ENCODE results near the gene EDN2. TPM values are rescaled to one million over a fixed set of nuclear protein-coding genes. Genes with fewer than 3 reads are reported as not detected.

EDN2 gene
- total and polyA plus RNA-seq, 8 donors = 1.5 to 71.8 (median 2.5) TPM; not detected in 3

- no peak for DNase-seq
- Histone ChIP-seq H3K27me3 (peaks cover 0 to 10% (median 0%) of the 10 kb centered on the region in 3 donors), H3K4me1 (peaks cover 32 to 45% (median 37%) of the 10 kb centered on the region in 4 donors), H3K4me3 (no peak overlapping the region), H3K27ac (peak overlapping the region in 2 of 5 donors; percentile 6 to 92), H3K36me3 (no peaks in the 10 kb centered on the region), H3K9me3 (no peaks in the 10 kb centered on the region)
- intact Hi-C loops (cut with DNase I; ENCODE audit: low total_unique reads) = no loop called here
- 79 to 93% (median 88%) methylated on average over 13 to 17 of the region's 17 CpGs for WGBS, 5 donors
- TF ChIP-seq CTCF (IDR thresholded peaks at IDR 0.05) = no peak
- TF ChIP-seq EP300 (IDR thresholded peaks at IDR 0.05) = no peak
- no peak for TF ChIP-seq POLR2A (IDR thresholded peaks at IDR 0.05)
- no peak for TF ChIP-seq POLR2AphosphoS5 (IDR thresholded peaks at IDR 0.05)
Observed at GRCh38 chr1:41494351-41495209, 10.1 kb upstream of the EDN2 start.

GRCh38 chr1:41493626-41494350 lies 9.3 kb upstream of the EDN2 start:
- H3K36me3 ChIP-seq = no peaks in the 10 kb centered on the region
- H3K4me1 ChIP-seq = peaks cover 24 to 37% (median 30%) of the 10 kb centered on the region in 4 donors
- H3K4me3 ChIP-seq = no peak overlapping the region
- no peaks in the 10 kb centered on the region for H3K9me3 ChIP-seq
- DNase-seq = no peak
- TF ChIP-seq EP300 (IDR thresholded peaks at IDR 0.05) = no peak
- no peak for TF ChIP-seq CTCF (IDR thresholded peaks at IDR 0.05)
- TF ChIP-seq POLR2A (IDR thresholded peaks at IDR 0.05) = no peak
- TF ChIP-seq POLR2AphosphoS5 (IDR thresholded peaks at IDR 0.05) = no peak
- 83 to 91% (median 89%) methylated on average over 7 to 9 of the region's 9 CpGs for WGBS, 5 donors
- peak overlapping the region in 2 of 5 donors; percentile 30 to 92 for H3K27ac ChIP-seq
- intact Hi-C loops (cut with DNase I; ENCODE audit: low total_unique reads) = no loop called here
- H3K27me3 ChIP-seq = peaks cover 0 to 10% (median 0%) of the 10 kb centered on the region in 3 donors

GRCh38 chr1:41493117-41493536 lies 8.6 kb upstream of the EDN2 start:
- intact Hi-C loops (cut with DNase I; ENCODE audit: low total_unique reads) = no loop called here
- peaks cover 0 to 10% (median 0%) of the 10 kb centered on the region in 3 donors for H3K27me3 ChIP-seq
- peak in 1 of 2 donors; percentile 84 for DNase-seq
- TF ChIP-seq POLR2AphosphoS5 (IDR thresholded peaks at IDR 0.05) = no peak
- no peak for TF ChIP-seq EP300 (IDR thresholded peaks at IDR 0.05)
- TF ChIP-seq CTCF (IDR thresholded peaks at IDR 0.05) = no peak
- TF ChIP-seq POLR2A (IDR thresholded peaks at IDR 0.05) = no peak
- peak overlapping the region in 2 of 5 donors; percentile 30 to 92 for H3K27ac ChIP-seq
- no peaks in the 10 kb centered on the region for H3K36me3 ChIP-seq
- peaks cover 17 to 34% (median 27%) of the 10 kb centered on the region in 4 donors for H3K4me1 ChIP-seq
- no peaks in the 10 kb centered on the region for H3K9me3 ChIP-seq
- WGBS, 5 donors = 59 to 81% (median 76%) methylated on average over 4 to 5 of the region's 5 CpGs
- no peak overlapping the region for H3K4me3 ChIP-seq

- DNase-seq = no peak
- Histone ChIP-seq H3K27me3 (peaks cover 0 to 17% (median 0%) of the 10 kb centered on the region in 3 donors), H3K27ac (no peak overlapping the region), H3K9me3 (no peaks in the 10 kb centered on the region), H3K36me3 (no peaks in the 10 kb centered on the region), H3K4me1 (peaks cover 19 to 35% (median 28%) of the 10 kb centered on the region in 4 donors), H3K4me3 (no peak overlapping the region)
- TF ChIP-seq POLR2A (IDR thresholded peaks at IDR 0.05) (no peak), CTCF (IDR thresholded peaks at IDR 0.05) (peak in 3 of 7 experiments; percentile 10 to 43 (median 34)), EP300 (IDR thresholded peaks at IDR 0.05) (no peak), POLR2AphosphoS5 (IDR thresholded peaks at IDR 0.05) (no peak)
- intact Hi-C loops (cut with DNase I; ENCODE audit: low total_unique reads) = no loop called here
- 50 to 65% (median 58%) methylated on average over 7 of the region's 7 CpGs for WGBS, 5 donors
Observed at GRCh38 chr1:41492341-41492848, 7.9 kb upstream of the EDN2 start.
